Activated CD4-positive, alpha-beta memory T cell treated with anti-CD3 and anti-CD28 coated beads, Interleukin-2, amount 10 ng/mL, durations not matched to agents 7 days and 5 days (primary cell): ENCODE measurements around the gene MCF2L. TPM values are rescaled to one million over a fixed set of nuclear protein-coding genes. Genes with fewer than 3 reads are reported as not detected.

Experiments
- CTCF ChIA-PET: fragments of 350-600 bp; sonication (Branson Sonifier 250); formaldehyde crosslinking; loops from one replicate; lab custom pipeline; 2021; ENCODE audit warnings: antibody characterized with exemption, inconsistent platforms; lab: Charles Lee
- POLR2A ChIA-PET: fragments of 350-600 bp; sonication (Branson Sonifier 250); formaldehyde crosslinking; loops from one replicate; lab custom pipeline; 2021; ENCODE audit warnings: antibody characterized with exemption; lab: Charles Lee
- DNase-seq: peaks from one replicate; pipeline ENCODE4 v3.0.0-alpha.2; 2020
- H3K27ac Mint-ChIP-seq: one replicate; pipeline ENCODE4 v1.8.0; 2021; ENCODE audit warnings: mild to moderate bottlenecking, mixed read lengths
- H3K27me3 Mint-ChIP-seq: one replicate; pipeline ENCODE4 v1.8.0; 2021; ENCODE audit warnings: mixed read lengths
- H3K36me3 Mint-ChIP-seq: one replicate; pipeline ENCODE4 v1.8.0; 2021; ENCODE audit warnings: low read depth, mixed read lengths
- H3K4me1 Mint-ChIP-seq: one replicate; pipeline ENCODE4 v1.8.0; 2021; ENCODE audit warnings: mixed read lengths
- H3K4me3 Mint-ChIP-seq: one replicate; pipeline ENCODE4 v1.8.0; 2021; ENCODE audit warnings: mild to moderate bottlenecking, mixed read lengths
- H3K9me3 Mint-ChIP-seq: one replicate; pipeline ENCODE4 v1.8.0; 2021; ENCODE audit warnings: mixed read lengths
- total RNA-seq, 2 experiments: library from RNA; stranded (reverse); gene quantifications; one replicate each; pipeline ENCODE4 v1.2.3, GENCODE V29; 2021

MCF2L gene
- total RNA-seq, 2 experiments from 2014 or later: 0.33 to 0.86 TPM

DNA sequence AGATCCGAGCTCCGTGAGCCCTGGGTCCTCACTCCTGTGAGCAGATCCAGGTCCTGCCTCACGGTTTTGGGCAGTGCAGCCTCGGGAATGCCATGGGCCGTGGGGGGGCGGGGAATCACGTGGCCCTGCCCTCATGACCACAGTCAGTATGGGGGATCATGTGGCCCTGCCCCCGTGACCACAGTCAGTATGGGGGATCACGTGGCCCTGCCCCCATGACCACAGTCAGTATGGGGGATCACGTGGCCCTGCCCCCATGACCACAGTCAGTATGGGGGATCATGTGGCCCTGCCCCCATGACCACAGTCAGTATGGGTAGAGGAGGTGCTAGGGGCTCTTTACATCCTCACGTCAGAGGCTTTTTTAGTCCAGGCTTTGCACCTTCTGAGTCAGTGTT, 72.3 kb downstream of the MCF2L start:
- POLR2A ChIA-PET: no interaction called here
- Mint-ChIP-seq H3K4me3 (no peak overlapping the region), H3K27ac (no peak overlapping the region), H3K36me3 (no peaks in the 10 kb centered on the region), H3K9me3 (no peaks in the 10 kb centered on the region), H3K27me3 (no peaks in the 10 kb centered on the region), H3K4me1 (no peaks in the 10 kb centered on the region)
- DNase-seq: no peak
- CTCF ChIA-PET: no interaction called here

DNA sequence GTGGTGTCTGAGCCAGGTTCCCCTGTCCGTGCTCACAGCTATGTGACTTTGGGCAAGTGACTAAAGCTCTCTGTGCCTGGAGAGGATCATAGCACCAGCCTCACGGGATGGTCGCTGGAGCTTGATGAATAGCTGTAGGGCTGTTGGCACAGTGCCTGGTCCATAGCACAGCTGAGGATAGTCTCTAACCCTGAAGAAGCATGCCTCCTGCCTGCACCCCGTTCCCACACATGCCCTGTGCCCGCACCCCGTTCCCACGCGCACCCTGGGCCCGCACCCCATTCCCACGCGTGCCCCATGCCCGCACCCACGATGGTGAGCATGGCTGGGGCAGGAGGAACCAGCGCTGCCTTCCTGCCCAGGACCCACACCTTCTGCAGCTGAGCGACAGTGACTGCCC, 72.9 kb downstream of the MCF2L start:
- Mint-ChIP-seq H3K4me3 (no peak overlapping the region), H3K4me1 (no peaks in the 10 kb centered on the region), H3K27ac (no peak overlapping the region), H3K27me3 (no peaks in the 10 kb centered on the region), H3K36me3 (no peaks in the 10 kb centered on the region), H3K9me3 (no peaks in the 10 kb centered on the region)
- CTCF ChIA-PET: no interaction called here
- POLR2A ChIA-PET: no interaction called here
- DNase-seq: no peak

DNA sequence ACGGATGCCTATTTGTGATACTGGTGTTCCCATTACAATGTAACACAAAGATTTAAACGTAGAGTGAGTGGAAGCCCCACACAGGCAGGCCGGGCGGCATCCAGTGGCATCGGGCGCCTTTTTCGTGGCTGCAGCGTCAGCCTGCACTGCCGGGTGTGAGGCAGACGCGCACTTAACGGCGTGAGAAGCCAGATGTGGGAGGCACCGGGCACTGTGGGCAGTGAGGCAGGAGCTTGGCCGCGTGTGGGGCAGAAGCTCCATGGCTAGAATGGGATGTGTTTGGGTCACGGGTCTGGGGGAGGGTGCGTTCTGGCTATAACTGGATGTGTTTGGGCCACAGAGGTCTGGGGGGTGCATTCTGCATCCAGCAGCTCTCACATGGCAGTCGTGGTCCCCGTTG, 73.4 kb downstream of the MCF2L start:
- Mint-ChIP-seq H3K27ac (no peak overlapping the region), H3K4me1 (no peaks in the 10 kb centered on the region), H3K4me3 (no peak overlapping the region), H3K36me3 (no peaks in the 10 kb centered on the region), H3K27me3 (no peaks in the 10 kb centered on the region), H3K9me3 (no peaks in the 10 kb centered on the region)
- DNase-seq: no peak
- ChIA-PET POLR2A (no interaction called here), CTCF (no interaction called here)

DNA sequence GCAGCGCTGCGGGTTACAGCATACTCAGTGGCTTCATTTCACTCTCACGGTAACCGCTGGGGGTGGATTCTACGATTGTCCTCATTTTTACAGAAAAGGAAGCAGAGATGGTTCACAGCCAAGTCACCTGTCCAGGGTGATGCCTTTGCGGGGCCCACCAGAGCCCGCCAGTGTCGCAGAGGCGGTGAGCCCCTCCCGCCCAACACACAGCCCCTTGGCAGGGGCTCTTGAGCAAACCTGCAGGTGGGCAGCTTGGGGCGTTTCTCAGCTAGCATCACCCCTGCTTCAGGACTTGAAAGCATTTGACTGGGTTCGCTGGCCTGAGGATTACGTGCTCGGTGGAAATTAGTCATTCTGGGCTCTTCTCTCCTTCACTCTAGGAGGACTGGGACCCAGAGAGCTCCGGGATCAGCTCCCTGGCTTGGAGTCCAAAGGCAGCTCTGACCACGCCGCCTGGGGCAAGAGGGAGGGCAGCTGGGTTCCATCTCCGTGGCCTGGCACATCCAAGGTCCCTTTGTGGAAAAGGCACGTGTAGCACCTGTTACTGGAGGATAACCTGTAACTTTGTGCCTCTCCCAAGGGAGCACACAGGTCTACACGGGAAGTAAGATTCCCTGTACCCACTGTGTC, 74.1 kb downstream of the MCF2L start:
- DNase-seq: no peak
- Mint-ChIP-seq H3K4me3 (no peak overlapping the region), H3K4me1 (no peaks in the 10 kb centered on the region), H3K36me3 (no peaks in the 10 kb centered on the region), H3K27me3 (no peaks in the 10 kb centered on the region), H3K27ac (no peak overlapping the region), H3K9me3 (no peaks in the 10 kb centered on the region)
- POLR2A ChIA-PET: no interaction called here
- CTCF ChIA-PET: no interaction called here

DNA sequence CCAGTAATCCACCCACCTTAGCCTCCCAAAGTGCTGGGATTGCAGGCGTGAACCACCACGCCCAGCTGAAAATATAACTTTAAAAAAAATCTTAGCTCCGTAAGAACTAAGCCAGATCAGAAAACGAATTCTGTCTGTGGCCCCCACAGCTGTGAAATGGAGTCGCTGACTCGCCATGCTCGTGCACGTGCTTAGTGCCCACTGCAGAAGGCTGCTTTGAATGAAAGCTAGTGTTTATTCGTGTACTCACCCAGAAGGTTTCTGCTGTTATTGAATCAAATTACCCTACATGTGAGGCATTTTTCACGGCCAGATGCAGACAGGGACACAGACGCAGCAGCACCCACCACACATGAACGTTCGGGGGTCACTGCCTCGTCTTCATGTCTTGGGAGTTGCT, 74.9 kb downstream of the MCF2L start:
- DNase-seq: no peak
- no peak overlapping the region for H3K27ac Mint-ChIP-seq
- CTCF ChIA-PET: no interaction called here
- H3K9me3 Mint-ChIP-seq: no peaks in the 10 kb centered on the region
- no peak overlapping the region for H3K4me3 Mint-ChIP-seq
- no peaks in the 10 kb centered on the region for H3K4me1 Mint-ChIP-seq
- no peaks in the 10 kb centered on the region for H3K27me3 Mint-ChIP-seq
- POLR2A ChIA-PET: no interaction called here
- no peaks in the 10 kb centered on the region for H3K36me3 Mint-ChIP-seq

DNA sequence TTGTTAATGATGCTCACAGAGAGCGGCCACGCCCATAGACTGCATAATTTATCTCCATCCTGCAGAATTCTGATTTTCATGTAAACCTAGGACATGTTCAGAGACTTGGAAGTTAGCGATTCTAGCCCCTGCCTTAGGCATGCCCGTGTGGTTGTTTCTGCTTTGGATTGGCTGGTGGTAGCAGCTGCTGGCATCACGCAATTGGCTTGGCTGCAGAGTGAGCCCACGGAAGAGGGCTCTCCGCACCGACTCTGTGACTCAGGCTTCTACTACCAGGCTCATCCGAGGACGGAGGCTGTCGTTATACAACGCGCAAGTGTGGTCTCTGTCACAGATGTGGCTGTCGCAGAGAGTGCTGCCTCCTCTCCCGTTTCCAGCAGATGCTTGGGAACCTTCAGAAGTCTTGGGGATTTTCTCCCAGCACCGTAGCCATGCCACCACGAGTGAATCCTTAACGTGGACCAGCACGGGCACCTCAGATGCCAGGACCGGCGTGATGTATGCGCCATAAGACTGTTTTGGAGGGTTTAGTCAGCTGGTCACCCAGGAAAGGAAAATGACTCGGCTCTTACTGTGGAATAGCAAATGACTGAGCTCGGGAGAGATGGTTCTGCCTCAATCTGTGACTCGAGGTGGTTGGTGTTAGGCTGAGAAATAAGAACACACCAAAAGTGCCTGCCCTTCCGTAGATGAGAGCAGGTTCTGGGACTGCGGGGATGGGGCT, 75.5 kb downstream of the MCF2L start:
- Mint-ChIP-seq H3K36me3 (no peaks in the 10 kb centered on the region), H3K27ac (no peak overlapping the region), H3K27me3 (no peaks in the 10 kb centered on the region), H3K4me1 (no peaks in the 10 kb centered on the region), H3K4me3 (no peak overlapping the region), H3K9me3 (no peaks in the 10 kb centered on the region)
- POLR2A ChIA-PET: no interaction called here
- no peak for DNase-seq
- CTCF ChIA-PET: no interaction called here

DNA sequence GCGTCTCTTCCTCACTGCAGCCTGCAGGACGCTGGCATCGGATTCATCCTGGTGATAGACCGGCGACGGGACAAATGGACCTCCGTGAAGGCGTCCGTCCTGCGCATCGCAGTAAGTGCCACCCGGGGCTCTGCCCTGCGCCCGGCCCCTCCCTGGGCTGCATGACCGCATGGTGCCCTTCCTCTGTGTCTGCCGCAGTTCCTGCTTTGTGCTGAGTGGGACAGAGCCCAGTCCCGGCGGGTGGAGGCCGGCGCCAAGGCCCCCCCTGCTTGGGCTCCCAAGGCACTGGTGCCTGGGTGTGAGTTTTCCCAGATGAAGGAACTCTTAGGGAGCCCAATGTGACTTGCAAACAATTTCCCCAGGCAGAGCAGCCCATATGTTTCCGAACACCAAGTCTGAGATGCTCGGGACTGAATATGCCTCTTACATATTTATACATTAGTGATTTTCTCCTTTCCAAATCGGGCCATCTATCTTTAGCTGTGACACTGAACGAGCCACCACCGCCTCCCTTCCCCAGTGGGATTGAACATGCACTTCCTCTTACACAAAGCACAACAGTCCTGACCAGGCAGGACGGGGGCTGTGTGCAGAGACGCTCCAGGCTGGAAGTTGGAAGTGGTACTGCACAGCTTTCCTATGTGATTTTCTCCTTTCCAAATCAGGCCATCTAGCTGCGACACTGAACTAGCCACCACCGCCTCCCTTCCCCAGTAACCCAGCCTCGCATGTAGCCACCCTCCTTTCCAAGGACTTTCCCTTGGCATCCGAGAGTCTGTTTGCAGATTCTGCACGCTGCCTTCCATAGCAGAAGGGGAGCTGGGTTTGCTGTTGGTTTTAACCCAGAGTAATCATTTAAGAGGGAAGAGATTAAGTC, 76.5 kb downstream of the MCF2L start:
- CTCF ChIA-PET: no interaction called here
- no peaks in the 10 kb centered on the region for H3K9me3 Mint-ChIP-seq
- no peak for DNase-seq
- no peak overlapping the region for H3K4me3 Mint-ChIP-seq
- H3K27ac Mint-ChIP-seq: no peak overlapping the region
- POLR2A ChIA-PET: interaction anchor here (0.7 kb wide), 1 partner anchor 907 kb away, joined by 3 read pairs; no protein-coding TSS in a partner anchor
- H3K27me3 Mint-ChIP-seq: no peaks in the 10 kb centered on the region
- H3K4me1 Mint-ChIP-seq: no peaks in the 10 kb centered on the region
- no peaks in the 10 kb centered on the region for H3K36me3 Mint-ChIP-seq

DNA sequence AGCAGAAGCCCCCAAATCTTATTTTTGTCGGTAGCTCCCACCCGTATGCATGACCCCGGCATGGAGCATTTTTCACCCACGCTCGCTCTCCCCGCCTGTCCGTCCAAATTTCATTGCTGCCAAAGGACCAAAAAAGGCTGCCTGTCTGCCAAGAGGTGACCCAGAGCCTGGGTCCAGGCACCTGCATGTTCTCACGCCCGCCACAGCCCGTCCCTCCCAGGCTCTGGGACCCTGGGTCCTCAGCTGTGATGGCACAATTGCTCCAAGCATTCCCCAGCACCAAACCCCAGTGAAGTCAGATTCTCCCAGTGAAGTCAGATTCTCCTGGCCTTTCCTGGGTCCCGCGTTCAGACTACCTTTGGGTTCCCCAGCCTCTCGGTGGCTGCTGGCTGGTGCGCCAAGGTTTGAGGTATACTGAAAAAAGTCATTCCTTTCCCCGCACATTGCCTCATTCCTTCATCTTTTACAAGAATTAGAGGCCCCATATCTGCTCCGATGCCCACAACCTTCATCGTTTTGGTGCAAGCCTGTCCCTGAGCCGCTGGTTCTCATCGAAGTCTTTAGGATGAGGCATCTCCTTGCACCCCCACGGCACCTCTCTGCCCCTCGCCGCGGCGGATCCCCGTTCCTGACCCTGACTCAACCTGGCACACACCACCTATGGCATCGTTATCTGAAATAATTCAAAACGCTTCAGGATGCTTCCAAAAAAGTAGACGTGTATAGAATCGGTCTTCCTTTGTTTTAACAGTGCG, 77.3 kb downstream of the MCF2L start:
- Mint-ChIP-seq H3K9me3 (no peaks in the 10 kb centered on the region), H3K4me3 (no peak overlapping the region), H3K27ac (no peak overlapping the region), H3K36me3 (no peaks in the 10 kb centered on the region), H3K27me3 (no peaks in the 10 kb centered on the region), H3K4me1 (no peaks in the 10 kb centered on the region)
- CTCF ChIA-PET: no interaction called here
- POLR2A ChIA-PET: interaction anchor here (0.7 kb wide), 1 partner anchor 906 kb away, joined by 3 read pairs; no protein-coding TSS in a partner anchor
- no peak for DNase-seq

DNA sequence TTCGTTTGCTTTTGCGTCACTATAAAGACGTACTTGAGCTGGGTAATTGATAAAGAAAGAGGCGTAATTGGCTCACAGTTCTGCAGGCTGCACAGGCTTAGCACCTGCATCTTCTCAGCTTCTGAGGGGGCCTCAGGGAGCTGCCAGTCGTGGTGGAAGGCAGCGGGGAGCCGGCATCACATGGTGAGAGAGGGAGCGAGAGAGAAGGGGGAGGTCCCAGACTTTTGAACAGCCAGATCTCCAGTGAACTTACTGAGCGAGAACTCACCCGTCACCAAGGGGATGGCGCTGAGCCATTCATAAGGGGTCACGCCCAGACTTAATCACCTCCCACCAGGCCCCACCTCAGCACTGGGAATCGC, 77.8 kb downstream of the MCF2L start:
- Mint-ChIP-seq H3K27me3 (no peaks in the 10 kb centered on the region), H3K9me3 (no peaks in the 10 kb centered on the region), H3K4me3 (no peak overlapping the region), H3K4me1 (no peaks in the 10 kb centered on the region), H3K36me3 (no peaks in the 10 kb centered on the region), H3K27ac (no peak overlapping the region)
- no peak for DNase-seq
- ChIA-PET POLR2A (no interaction called here), CTCF (no interaction called here)

DNA sequence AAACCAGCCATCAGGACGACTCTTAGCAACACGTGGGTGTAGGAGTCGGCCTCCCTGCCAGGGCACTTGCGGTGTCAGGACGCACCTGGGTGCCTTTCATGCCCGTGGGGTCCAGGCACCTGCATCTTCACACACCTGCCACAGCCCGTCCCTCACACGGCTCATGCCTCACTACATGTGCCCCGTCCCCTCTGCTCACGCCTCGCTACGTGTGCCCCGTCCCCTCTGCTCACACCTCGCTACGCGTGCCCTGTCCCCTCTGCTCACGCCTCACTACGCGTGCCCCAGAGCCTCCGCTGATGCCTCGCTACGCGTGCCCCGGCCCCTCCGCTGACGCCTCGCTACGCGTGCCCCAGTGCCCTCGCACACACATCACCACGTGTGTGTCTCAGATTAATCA, 78.6 kb downstream of the MCF2L start:
- POLR2A ChIA-PET: no interaction called here
- no peaks in the 10 kb centered on the region for H3K4me1 Mint-ChIP-seq

DNA sequence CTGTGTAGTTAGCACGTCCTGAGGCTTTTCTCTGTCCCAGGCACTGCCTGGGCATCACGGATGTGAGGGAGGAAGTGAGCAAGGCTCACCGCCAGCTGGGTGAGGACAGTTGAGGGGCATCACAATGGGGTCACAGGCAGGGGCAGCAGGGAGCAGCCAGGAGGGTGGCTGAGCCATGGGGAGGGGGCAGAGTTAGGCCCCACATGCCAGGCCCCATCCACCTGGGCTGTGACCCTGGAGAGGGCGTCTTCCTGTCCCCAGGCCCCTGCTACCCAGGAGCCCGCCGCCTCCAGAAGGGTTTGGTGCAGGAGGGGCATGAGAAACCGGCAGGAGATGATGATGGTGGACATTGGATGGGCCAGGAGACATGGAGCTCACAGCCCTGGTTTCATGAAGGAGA, 79.8 kb downstream of the MCF2L start:
- no peak for DNase-seq
- Mint-ChIP-seq H3K27me3 (no peaks in the 10 kb centered on the region), H3K27ac (no peak overlapping the region), H3K4me3 (no peak overlapping the region), H3K36me3 (no peaks in the 10 kb centered on the region), H3K4me1 (no peaks in the 10 kb centered on the region), H3K9me3 (no peaks in the 10 kb centered on the region)
- ChIA-PET CTCF (interaction anchor here (1.0 kb wide), 1 partner anchor 104 kb away, joined by 6 read pairs; no protein-coding TSS in a partner anchor), POLR2A (no interaction called here)

More for the DNA sequence above, 78.6 kb downstream of the MCF2L start:
- Mint-ChIP-seq H3K36me3 (no peaks in the 10 kb centered on the region), H3K9me3 (no peaks in the 10 kb centered on the region), H3K27ac (no peak overlapping the region), H3K4me3 (no peak overlapping the region), H3K27me3 (no peaks in the 10 kb centered on the region)
- CTCF ChIA-PET: interaction anchor here (1.0 kb wide), 1 partner anchor 103 kb away, joined by 6 read pairs; no protein-coding TSS in a partner anchor
- no peak for DNase-seq

DNA sequence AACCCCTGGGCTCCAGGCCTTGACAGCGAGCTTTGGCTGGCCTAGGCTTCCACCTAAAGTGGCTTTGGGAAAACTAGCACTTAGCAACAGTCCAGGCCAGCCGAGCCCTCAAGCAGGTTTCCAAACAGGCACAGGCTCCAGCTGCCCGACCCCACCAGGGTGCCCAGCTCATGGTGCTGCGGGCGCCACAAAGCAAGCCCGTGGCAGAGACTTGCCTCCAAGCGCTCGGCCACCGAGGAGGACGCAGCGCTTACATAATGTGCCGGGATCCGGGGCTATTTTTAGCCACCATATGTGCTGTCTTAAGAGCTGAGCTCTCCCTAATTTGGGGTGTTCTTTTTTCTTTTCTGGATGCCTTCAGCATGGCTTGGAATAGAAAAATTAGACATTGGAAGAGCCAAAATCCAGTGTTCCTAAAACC, 80.5 kb downstream of the MCF2L start:
- Mint-ChIP-seq H3K36me3 (no peaks in the 10 kb centered on the region), H3K27ac (no peak overlapping the region), H3K4me1 (no peaks in the 10 kb centered on the region), H3K9me3 (no peaks in the 10 kb centered on the region), H3K27me3 (no peaks in the 10 kb centered on the region), H3K4me3 (no peak overlapping the region)
- ChIA-PET POLR2A (no interaction called here), CTCF (no interaction called here)
- DNase-seq: no peak

DNA sequence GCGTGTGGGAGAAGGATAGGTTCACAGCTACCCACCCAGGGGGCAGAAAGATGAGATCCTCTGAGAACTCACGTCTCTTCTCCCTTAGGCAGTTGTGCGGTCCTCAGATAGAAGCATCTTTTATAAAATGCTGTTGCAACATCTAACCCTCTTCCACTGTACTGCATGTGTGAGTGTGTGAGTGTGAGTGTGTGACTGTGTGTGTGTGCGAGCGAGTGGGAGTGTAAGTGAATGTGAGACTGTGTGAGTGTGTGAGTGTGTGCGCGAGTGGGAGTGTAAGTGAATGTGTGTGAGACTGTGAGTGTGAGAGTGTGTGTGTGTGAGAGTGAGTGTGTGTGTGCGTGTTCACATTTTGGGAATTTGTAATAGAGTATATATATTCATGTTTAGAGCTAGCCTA, 81.0 kb downstream of the MCF2L start:
- ChIA-PET CTCF (no interaction called here), POLR2A (no interaction called here)
- H3K9me3 Mint-ChIP-seq: no peaks in the 10 kb centered on the region
- H3K27me3 Mint-ChIP-seq: no peaks in the 10 kb centered on the region
- H3K27ac Mint-ChIP-seq: no peak overlapping the region
- no peaks in the 10 kb centered on the region for H3K36me3 Mint-ChIP-seq
- no peaks in the 10 kb centered on the region for H3K4me1 Mint-ChIP-seq
- no peak for DNase-seq
- H3K4me3 Mint-ChIP-seq: no peak overlapping the region
